ENCODE results near the gene EFS. TPM values are rescaled to one million over a fixed set of nuclear protein-coding genes. Genes with fewer than 3 reads are reported as not detected.

The EFS gene
- total and polyA plus RNA-seq, 2 of the 8 experiments (the other 6 are each of a cell fraction or from before 2014, with no cell fraction given), result 27.8 to 28.6 TPM

- CTCF ChIA-PET (ENCODE audit: partially characterized antibody), result interaction anchor here (1.8 kb wide), 1 partner anchor 12 kb away, joined by 4 read pairs; no protein-coding TSS in a partner anchor
Measured at GRCh38 chr14:23398348-23398747, 33.4 kb upstream of the EFS start.

More at GRCh38 chr14:23398348-23398747, 33.4 kb upstream of the EFS start:
- POLR2A ChIA-PET (ENCODE audit: partially characterized antibody), result no interaction called here
- no peaks in the 10 kb centered on the region for H3K4me1 ChIP-seq (replicated peaks in 1 of 4; ENCODE audit: control insufficient read depth in 3 of 4, insufficient read depth in 4 of 4, low read length in 3 of 4)
- H2BK120ac ChIP-seq (replicated peaks; ENCODE audit: low read depth, low read length), result no peak overlapping the region
- H3K36me3 ChIP-seq (ENCODE audit: control insufficient read depth in 2 of 4, insufficient read depth in 4 of 4, low read length in 3 of 4), result no peaks in the 10 kb centered on the region
- no peak overlapping the region for H2BK5ac ChIP-seq (ENCODE audit: low read depth, low read length)
- no peak overlapping the region for H2AK5ac ChIP-seq (ENCODE audit: low read depth, low read length)
- no peak overlapping the region for H3K4me2 ChIP-seq (ENCODE audit: insufficient read depth in 1 of 2, low read depth in 2 of 2, low read length in 2 of 2)
- H3K27ac ChIP-seq (ENCODE audit: low read depth, low read length), result no peak overlapping the region
- no peak overlapping the region for H3K14ac ChIP-seq (ENCODE audit: insufficient read length)
- no peaks in the 10 kb centered on the region for H3K23me2 ChIP-seq (ENCODE audit: low read depth, low read length)
- TF ChIP-seq POLR2A (IDR thresholded peaks at IDR 0.05; ENCODE audit: control extremely low read depth in 1 of 2, low read depth in 2 of 2, low read length in 2 of 2), result no peak
- no peak for TF ChIP-seq RNF2 (IDR thresholded peaks at IDR 0.05; ENCODE audit: borderline replicate concordance, low read depth, low read length, missing control alignments, poor library complexity, severe bottlenecking)
- no peak for TF ChIP-seq TBP (IDR thresholded peaks at IDR 0.05; ENCODE audit: low read depth, low read length)
- no peak for TF ChIP-seq ASH2L (IDR thresholded peaks at IDR 0.05; ENCODE audit: low read length)
- no peak for TF ChIP-seq CBX5 (IDR thresholded peaks at IDR 0.05; ENCODE audit: low read depth, low read length)
- no peak for TF ChIP-seq ATF3 (IDR thresholded peaks at IDR 0.05; ENCODE audit: insufficient read depth, low read depth, low read length)
- TF ChIP-seq SIX5 (IDR thresholded peaks at IDR 0.05; ENCODE audit: low read depth, low read length), result no peak
- TF ChIP-seq EZH2 (IDR thresholded peaks at IDR 0.05; ENCODE audit: low read depth, low read length, severe bottlenecking), result no peak
- TF ChIP-seq EGR1 (IDR thresholded peaks at IDR 0.05; ENCODE audit: borderline replicate concordance, low read depth, low read length), result no peak
- TF ChIP-seq SP4 (IDR thresholded peaks at IDR 0.05; ENCODE audit: low read length), result no peak
- no peaks in the 10 kb centered on the region for H3K79me2 ChIP-seq (ENCODE audit: control insufficient read depth in 1 of 2, insufficient read depth in 2 of 2, low read length in 2 of 2)
- H4K8ac ChIP-seq (ENCODE audit: extremely low read depth, insufficient read depth, low read length), result no peak overlapping the region
- DNase-seq (ENCODE audit: low read depth in 1 of 2, low spot score in 2 of 2), result no peak
- H2BK15ac ChIP-seq (ENCODE audit: low read length), result no peak overlapping the region
- no peak overlapping the region for H3K4ac ChIP-seq (replicated peaks; ENCODE audit: insufficient read length, low read depth, low read length)
- WGBS, 2 experiments (ENCODE audit: extremely low coverage in 1 of 2, insufficient coverage in 1 of 2, insufficient read length in 1 of 2, insufficient replicate concordance in 2 of 2, low coverage in 1 of 2, low lambda C conversion rate in 2 of 2, missing lambda C conversion rate in 1 of 2), result 95% methylated on average over 4 of the region's 4 CpGs; no CpG with 5 or more reads in 1 of the 2 experiments
- no peak overlapping the region for H3K18ac ChIP-seq (ENCODE audit: extremely low read depth, low read length)
- FAIRE-seq, result no peak
- no peak overlapping the region for H2BK20ac ChIP-seq (ENCODE audit: low read length)
- no peaks in the 10 kb centered on the region for H3K9me3 ChIP-seq (ENCODE audit: insufficient read depth in 2 of 2, low read depth in 1 of 2, low read length in 1 of 2)
- H3K27me3 ChIP-seq (replicated peaks in 1 of 4; ENCODE audit: control insufficient read depth in 3 of 4, extremely low read depth in 1 of 4, insufficient read depth in 3 of 4, low read length in 3 of 4), result no peaks in the 10 kb centered on the region; a peak in 1 of 7 replicates
- H3K56ac ChIP-seq (replicated peaks; ENCODE audit: insufficient read length, low read depth, low read length), result no peak overlapping the region
- no peak overlapping the region for H2BK12ac ChIP-seq (ENCODE audit: low read depth, low read length)
- peaks cover 0 to 2% of the 10 kb centered on the region in 2 experiments for H4K20me1 ChIP-seq (replicated peaks in 1 of 2; ENCODE audit: control insufficient read depth in 1 of 2, insufficient read depth in 2 of 2, low read length in 2 of 2)
- no peak overlapping the region for H3K9ac ChIP-seq (replicated peaks in 1 of 4; ENCODE audit: extremely low read depth in 1 of 4, low read depth in 3 of 4, low read length in 3 of 4)
- no peaks in the 10 kb centered on the region for H3K79me1 ChIP-seq (ENCODE audit: low read depth, low read length)
- no peak overlapping the region for H4K91ac ChIP-seq (replicated peaks; ENCODE audit: insufficient read length, low read length)
- H3K23ac ChIP-seq (ENCODE audit: insufficient read length), result no peak overlapping the region
- H4K5ac ChIP-seq (ENCODE audit: insufficient read length, low read depth, low read length), result no peak overlapping the region
- H3K4me3 ChIP-seq (ENCODE audit: extremely low read depth in 1 of 4, insufficient read depth in 2 of 4, low read depth in 3 of 4, low read length in 4 of 4), result no peak overlapping the region
- no peak overlapping the region for H2AFZ ChIP-seq (ENCODE audit: low read length)
